Neural progenitor cell (in vitro differentiated cells): ENCODE data around the gene NRG3.

Source experiments
- CTCF ChIP-seq: fragments of 200-600 bp; sonication (generic); IDR thresholded peaks from 2 replicates; pipeline ENCODE4 v1.5.1; 2017; ENCODE audit warnings: antibody characterized with exemption, mild to moderate bottlenecking
- EZH2 ChIP-seq: fragments of 200-600 bp; sonication (generic); IDR thresholded peaks from 2 replicates; pipeline ENCODE4 v1.6.1; 2017; ENCODE audit warnings: antibody characterized with exemption, mild to moderate bottlenecking, moderate library complexity
- EZH2phosphoT487 ChIP-seq: fragments of 200-600 bp; sonication (generic); IDR thresholded peaks from 2 replicates; pipeline ENCODE4 v1.6.1; 2017; ENCODE audit warnings: antibody characterized with exemption

GRCh38 chr10:82149674-82150073 lies 274.7 kb downstream of the NRG3 start:
- TF ChIP-seq CTCF (no peak), EZH2 (no peak), EZH2phosphoT487 (no peak)
